Testis (tissue), 3 donors: ENCODE data around the gene TUBG2. TPM values are rescaled to one million over a fixed set of nuclear protein-coding genes. Genes with fewer than 3 reads are reported as not detected.
A peak's percentile ranks its signal among the peaks of the same experiment; 100 is the strongest.

Experiments used
- DNase-seq: peaks from one replicate; pipeline ENCODE4 v3.0.0-alpha.2; 2019
- H3K27ac ChIP-seq, 2 donors: fragments of 200-600 bp; sonication (generic); one replicate each; pipeline ENCODE4 v1.5.1; 2019
- H3K27me3 ChIP-seq: fragments of 200-600 bp; sonication (generic); one replicate; pipeline ENCODE4 v1.5.1; 2019
- H3K36me3 ChIP-seq: fragments of 200-600 bp; sonication (generic); one replicate; pipeline ENCODE4 v1.5.1; 2017; ENCODE audit warnings: low read depth; ENCODE audit errors: missing control alignments
- H3K4me1 ChIP-seq: fragments of 200-600 bp; sonication (generic); one replicate; pipeline ENCODE4 v1.5.1; 2019
- H3K4me3 ChIP-seq, 2 donors: fragments of 200-600 bp; sonication (generic); one replicate each; pipeline ENCODE4 v1.5.1; 2017 to 2019
- H3K9me3 ChIP-seq: fragments of 200-600 bp; sonication (generic); one replicate; pipeline ENCODE4 v1.5.1; 2017
- CTCF ChIP-seq, 3 experiments: fragments of 450-650 bp in 2 of 3; fragments of 200-600 bp in 1 of 3; sonication (generic) in 1 of 3; IDR thresholded peaks; one replicate each; pipeline ENCODE4 v1.5.1; 2016 to 2019; ENCODE audit warnings: antibody characterized with exemption in 3 of 3, mild to moderate bottlenecking in 2 of 3, moderate library complexity in 1 of 3
- POLR2A ChIP-seq: fragments of 450-650 bp; IDR thresholded peaks from one replicate; pipeline ENCODE4 v1.6.1; 2017; ENCODE audit warnings: antibody characterized with exemption, mild to moderate bottlenecking, moderate library complexity
- WGBS, 2 donors: methylation state at CpG; one replicate each; pipeline ENCODE4 v1.1.5; 2018; 5-methylcytosine and 5-hydroxymethylcytosine counted together
- intact Hi-C: fragments of 100-400 bp; cut with DNase I; formaldehyde crosslinking; loops from one replicate; pipeline ENCODE4 v1.15.1; 2023; ENCODE audit warnings: low total_unique reads
- polyA plus RNA-seq: library from polyadenylated mRNA; stranded (reverse); fragments of 350-450 nt; fragmentation: Illumina TruSeq; extraction: RNeasy Lipid Tissue Mini Kit (QIAGEN cat#74804); gene quantifications from one replicate; pipeline ENCODE4 v1.2.3, GENCODE V29; 2014; ENCODE audit warnings: low read depth, low replicate concordance; ENCODE audit not compliant: insufficient read depth
- total RNA-seq, 2 donors: library from RNA; depleted of rRNA; stranded (reverse); fragments of >200 nt; gene quantifications; one replicate each; pipeline ENCODE4 v1.2.3, GENCODE V29; 2016

TUBG2 gene
- total and polyA plus RNA-seq, 3 donors from 2014 or later: 30.6 to 57.5 (median 50.4) TPM

- Histone ChIP-seq H3K27ac (peak overlapping the region; percentile 95 to 96), H3K27me3 (no peaks in the 10 kb centered on the region), H3K9me3 (no peaks in the 10 kb centered on the region), H3K4me3 (peak overlapping the region; percentile 89 to 91), H3K4me1 (peaks cover 72% of the 10 kb centered on the region), H3K36me3 (no peaks in the 10 kb centered on the region)
- intact Hi-C loops: loop anchor here (10.0 kb wide), 1 partner anchor 103 kb away; the partner anchor contains the start of gene PSMC3IP
- peak; percentile 93 for DNase-seq
- TF ChIP-seq CTCF (IDR thresholded peaks at IDR 0.05): peak in 1 of 3 experiments; percentile 9
- TF ChIP-seq POLR2A: no peak
- WGBS, 2 donors: 0% methylated on average over 16 to 44 of the region's 53 CpGs
These were observed 19.1 kb downstream of the TUBG2 start for GRCh38 chr17:42677921-42678781.

- WGBS, 2 donors: 5% methylated on average over 9 to 18 of the region's 18 CpGs
- intact Hi-C loops: loop anchor here (10.0 kb wide), 1 partner anchor 104 kb away; the partner anchor contains the start of gene PSMC3IP
- Histone ChIP-seq H3K4me3 (peak overlapping the region; percentile 89 to 91), H3K27ac (peak overlapping the region; percentile 95 to 96), H3K9me3 (no peaks in the 10 kb centered on the region), H3K4me1 (peaks cover 71% of the 10 kb centered on the region), H3K27me3 (no peaks in the 10 kb centered on the region), H3K36me3 (no peaks in the 10 kb centered on the region)
- DNase-seq: no peak
- no peak for TF ChIP-seq POLR2A
- TF ChIP-seq CTCF (IDR thresholded peaks at IDR 0.05): no peak
These were observed 19.9 kb downstream of the TUBG2 start for GRCh38 chr17:42678951-42679491.

- H3K9me3 ChIP-seq: no peaks in the 10 kb centered on the region
- intact Hi-C loops: loop anchor here (10.0 kb wide), 1 partner anchor 105 kb away; the partner anchor contains the start of gene PSMC3IP
- H3K4me1 ChIP-seq: peaks cover 66% of the 10 kb centered on the region
- no peaks in the 10 kb centered on the region for H3K36me3 ChIP-seq
- peak; percentile 79 for DNase-seq
- TF ChIP-seq CTCF (IDR thresholded peaks at IDR 0.05): peak; percentile 86 to 96 (median 90)
- TF ChIP-seq POLR2A: no peak
- WGBS, 2 donors: 0 to 8% methylated on average over 9 to 40 of the region's 78 CpGs
- no peaks in the 10 kb centered on the region for H3K27me3 ChIP-seq
- H3K4me3 ChIP-seq: peak overlapping the region; percentile 33 to 89
- peak overlapping the region; percentile 95 to 96 for H3K27ac ChIP-seq
These were observed 20.6 kb downstream of the TUBG2 start for GRCh38 chr17:42679492-42680330.

GRCh38 chr17:42680331-42680808 is 21.3 kb downstream of the TUBG2 start:
- Histone ChIP-seq H3K27me3 (no peaks in the 10 kb centered on the region), H3K9me3 (no peaks in the 10 kb centered on the region), H3K4me3 (peak overlapping the region; percentile 31 to 89), H3K36me3 (no peaks in the 10 kb centered on the region), H3K4me1 (peaks cover 61% of the 10 kb centered on the region), H3K27ac (peak overlapping the region; percentile 95 to 96)
- DNase-seq: peak; percentile 53
- 20 to 40% methylated on average over 2 to 20 of the region's 20 CpGs for WGBS, 2 donors
- TF ChIP-seq CTCF (IDR thresholded peaks at IDR 0.05) (no peak), POLR2A (no peak)
- intact Hi-C loops: no loop called here
